ENCODE measurements around the gene NEAT1. TPM values are rescaled to one million over a fixed set of nuclear protein-coding genes. Genes with fewer than 3 reads are reported as not detected.

The NEAT1 gene
- total and polyA plus RNA-seq, 2 of the 8 experiments (the other 6 are each of a cell fraction or from before 2014, with no cell fraction given): 2.4 to 10.7 TPM

DNA sequence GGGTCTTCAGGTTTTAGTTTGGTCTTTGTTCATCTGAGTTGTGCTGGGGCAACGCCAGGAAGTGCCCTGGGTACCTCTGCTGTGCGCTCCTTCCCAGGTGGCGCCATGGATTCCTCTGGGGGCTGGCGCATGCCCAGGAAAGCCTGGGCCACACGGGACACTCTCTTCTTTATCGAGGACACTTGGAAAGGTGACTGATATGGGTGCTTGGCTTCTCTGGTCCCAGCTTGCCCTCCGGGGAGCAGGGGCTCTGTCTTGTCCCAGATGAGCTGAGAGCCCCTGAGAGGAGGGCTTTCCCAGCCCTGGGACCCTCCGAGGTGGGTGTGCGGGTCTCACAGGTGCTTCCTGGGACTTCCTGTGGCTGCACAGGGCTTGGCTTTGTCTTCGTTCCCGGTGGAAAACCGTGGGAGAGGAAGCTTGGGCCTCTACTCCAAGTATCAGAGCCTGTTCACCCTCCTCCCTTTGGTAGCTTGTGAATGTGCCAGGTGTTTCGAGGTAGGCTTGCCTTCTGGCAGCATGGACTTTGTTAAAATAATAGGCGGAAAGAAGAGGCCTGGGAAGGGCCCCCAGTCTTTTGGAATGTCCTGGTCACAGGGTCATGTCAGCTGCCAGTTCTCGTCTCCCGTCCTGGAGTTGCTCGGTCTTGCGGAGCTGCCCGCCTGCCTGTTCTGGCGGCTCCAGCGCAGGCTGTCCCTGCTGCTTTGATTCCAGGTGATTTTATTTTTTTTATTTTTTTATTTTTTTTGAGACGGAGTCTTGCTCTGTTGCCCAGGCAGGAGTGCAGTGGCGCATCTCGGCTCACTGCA, 10.1 kb upstream of the NEAT1 start (continued):
- TF ChIP-seq, protein P1, sequence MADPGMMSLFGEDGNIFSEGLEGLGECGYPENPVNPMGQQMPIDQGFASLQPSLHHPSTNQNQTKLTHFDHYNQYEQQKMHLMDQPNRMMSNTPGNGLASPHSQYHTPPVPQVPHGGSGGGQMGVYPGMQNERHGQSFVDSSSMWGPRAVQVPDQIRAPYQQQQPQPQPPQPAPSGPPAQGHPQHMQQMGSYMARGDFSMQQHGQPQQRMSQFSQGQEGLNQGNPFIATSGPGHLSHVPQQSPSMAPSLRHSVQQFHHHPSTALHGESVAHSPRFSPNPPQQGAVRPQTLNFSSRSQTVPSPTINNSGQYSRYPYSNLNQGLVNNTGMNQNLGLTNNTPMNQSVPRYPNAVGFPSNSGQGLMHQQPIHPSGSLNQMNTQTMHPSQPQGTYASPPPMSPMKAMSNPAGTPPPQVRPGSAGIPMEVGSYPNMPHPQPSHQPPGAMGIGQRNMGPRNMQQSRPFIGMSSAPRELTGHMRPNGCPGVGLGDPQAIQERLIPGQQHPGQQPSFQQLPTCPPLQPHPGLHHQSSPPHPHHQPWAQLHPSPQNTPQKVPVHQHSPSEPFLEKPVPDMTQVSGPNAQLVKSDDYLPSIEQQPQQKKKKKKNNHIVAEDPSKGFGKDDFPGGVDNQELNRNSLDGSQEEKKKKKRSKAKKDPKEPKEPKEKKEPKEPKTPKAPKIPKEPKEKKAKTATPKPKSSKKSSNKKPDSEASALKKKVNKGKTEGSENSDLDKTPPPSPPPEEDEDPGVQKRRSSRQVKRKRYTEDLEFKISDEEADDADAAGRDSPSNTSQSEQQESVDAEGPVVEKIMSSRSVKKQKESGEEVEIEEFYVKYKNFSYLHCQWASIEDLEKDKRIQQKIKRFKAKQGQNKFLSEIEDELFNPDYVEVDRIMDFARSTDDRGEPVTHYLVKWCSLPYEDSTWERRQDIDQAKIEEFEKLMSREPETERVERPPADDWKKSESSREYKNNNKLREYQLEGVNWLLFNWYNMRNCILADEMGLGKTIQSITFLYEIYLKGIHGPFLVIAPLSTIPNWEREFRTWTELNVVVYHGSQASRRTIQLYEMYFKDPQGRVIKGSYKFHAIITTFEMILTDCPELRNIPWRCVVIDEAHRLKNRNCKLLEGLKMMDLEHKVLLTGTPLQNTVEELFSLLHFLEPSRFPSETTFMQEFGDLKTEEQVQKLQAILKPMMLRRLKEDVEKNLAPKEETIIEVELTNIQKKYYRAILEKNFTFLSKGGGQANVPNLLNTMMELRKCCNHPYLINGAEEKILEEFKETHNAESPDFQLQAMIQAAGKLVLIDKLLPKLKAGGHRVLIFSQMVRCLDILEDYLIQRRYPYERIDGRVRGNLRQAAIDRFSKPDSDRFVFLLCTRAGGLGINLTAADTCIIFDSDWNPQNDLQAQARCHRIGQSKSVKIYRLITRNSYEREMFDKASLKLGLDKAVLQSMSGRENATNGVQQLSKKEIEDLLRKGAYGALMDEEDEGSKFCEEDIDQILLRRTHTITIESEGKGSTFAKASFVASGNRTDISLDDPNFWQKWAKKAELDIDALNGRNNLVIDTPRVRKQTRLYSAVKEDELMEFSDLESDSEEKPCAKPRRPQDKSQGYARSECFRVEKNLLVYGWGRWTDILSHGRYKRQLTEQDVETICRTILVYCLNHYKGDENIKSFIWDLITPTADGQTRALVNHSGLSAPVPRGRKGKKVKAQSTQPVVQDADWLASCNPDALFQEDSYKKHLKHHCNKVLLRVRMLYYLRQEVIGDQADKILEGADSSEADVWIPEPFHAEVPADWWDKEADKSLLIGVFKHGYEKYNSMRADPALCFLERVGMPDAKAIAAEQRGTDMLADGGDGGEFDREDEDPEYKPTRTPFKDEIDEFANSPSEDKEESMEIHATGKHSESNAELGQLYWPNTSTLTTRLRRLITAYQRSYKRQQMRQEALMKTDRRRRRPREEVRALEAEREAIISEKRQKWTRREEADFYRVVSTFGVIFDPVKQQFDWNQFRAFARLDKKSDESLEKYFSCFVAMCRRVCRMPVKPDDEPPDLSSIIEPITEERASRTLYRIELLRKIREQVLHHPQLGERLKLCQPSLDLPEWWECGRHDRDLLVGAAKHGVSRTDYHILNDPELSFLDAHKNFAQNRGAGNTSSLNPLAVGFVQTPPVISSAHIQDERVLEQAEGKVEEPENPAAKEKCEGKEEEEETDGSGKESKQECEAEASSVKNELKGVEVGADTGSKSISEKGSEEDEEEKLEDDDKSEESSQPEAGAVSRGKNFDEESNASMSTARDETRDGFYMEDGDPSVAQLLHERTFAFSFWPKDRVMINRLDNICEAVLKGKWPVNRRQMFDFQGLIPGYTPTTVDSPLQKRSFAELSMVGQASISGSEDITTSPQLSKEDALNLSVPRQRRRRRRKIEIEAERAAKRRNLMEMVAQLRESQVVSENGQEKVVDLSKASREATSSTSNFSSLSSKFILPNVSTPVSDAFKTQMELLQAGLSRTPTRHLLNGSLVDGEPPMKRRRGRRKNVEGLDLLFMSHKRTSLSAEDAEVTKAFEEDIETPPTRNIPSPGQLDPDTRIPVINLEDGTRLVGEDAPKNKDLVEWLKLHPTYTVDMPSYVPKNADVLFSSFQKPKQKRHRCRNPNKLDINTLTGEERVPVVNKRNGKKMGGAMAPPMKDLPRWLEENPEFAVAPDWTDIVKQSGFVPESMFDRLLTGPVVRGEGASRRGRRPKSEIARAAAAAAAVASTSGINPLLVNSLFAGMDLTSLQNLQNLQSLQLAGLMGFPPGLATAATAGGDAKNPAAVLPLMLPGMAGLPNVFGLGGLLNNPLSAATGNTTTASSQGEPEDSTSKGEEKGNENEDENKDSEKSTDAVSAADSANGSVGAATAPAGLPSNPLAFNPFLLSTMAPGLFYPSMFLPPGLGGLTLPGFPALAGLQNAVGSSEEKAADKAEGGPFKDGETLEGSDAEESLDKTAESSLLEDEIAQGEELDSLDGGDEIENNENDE (IDR thresholded peaks at IDR 0.05; ENCODE audit: insufficient replicate concordance, low read length): no peak
- TF ChIP-seq KDM1A (IDR thresholded peaks at IDR 0.05; ENCODE audit: borderline replicate concordance, low read length) (no peak), CREB1 (IDR thresholded peaks at IDR 0.05) (no peak), RXRA (IDR thresholded peaks at IDR 0.05; ENCODE audit: insufficient read depth, low read depth, low read length) (no peak), TAF7 (optimal IDR thresholded peaks at IDR 0.05; ENCODE audit: borderline replicate concordance, low read depth, low read length) (no peak), EGR1 (IDR thresholded peaks at IDR 0.05; ENCODE audit: borderline replicate concordance, low read depth, low read length) (no peak), JUND (IDR thresholded peaks at IDR 0.05; ENCODE audit: low read length) (no peak), SRF (IDR thresholded peaks at IDR 0.05; ENCODE audit: low read depth, low read length) (no peak), POU5F1 (IDR thresholded peaks at IDR 0.05; ENCODE audit: low read depth, low read length) (no peak)
- TF ChIP-seq, protein P2, sequence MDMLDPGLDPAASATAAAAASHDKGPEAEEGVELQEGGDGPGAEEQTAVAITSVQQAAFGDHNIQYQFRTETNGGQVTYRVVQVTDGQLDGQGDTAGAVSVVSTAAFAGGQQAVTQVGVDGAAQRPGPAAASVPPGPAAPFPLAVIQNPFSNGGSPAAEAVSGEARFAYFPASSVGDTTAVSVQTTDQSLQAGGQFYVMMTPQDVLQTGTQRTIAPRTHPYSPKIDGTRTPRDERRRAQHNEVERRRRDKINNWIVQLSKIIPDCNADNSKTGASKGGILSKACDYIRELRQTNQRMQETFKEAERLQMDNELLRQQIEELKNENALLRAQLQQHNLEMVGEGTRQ (IDR thresholded peaks at IDR 0.05; ENCODE audit: low read length): no peak

Data from H1 (cell line).